Colonic mucosa (tissue), 4 donors: ENCODE results near the gene FAM83D. TPM values are rescaled to one million over a fixed set of nuclear protein-coding genes. Genes with fewer than 3 reads are reported as not detected.

Experiments
- DNase-seq: peaks from one replicate; pipeline ENCODE4 v3.0.0-alpha.2; 2020
- H3K27ac ChIP-seq: fragments of 200-600 bp; one replicate; pipeline ENCODE4 v1.8.0; 2021
- H3K27me3 ChIP-seq: fragments of 200-600 bp; one replicate; pipeline ENCODE4 v1.8.0; 2021
- H3K36me3 ChIP-seq: fragments of 200-600 bp; one replicate; pipeline ENCODE4 v1.8.0; 2021
- H3K4me1 ChIP-seq: fragments of 200-600 bp; one replicate; pipeline ENCODE4 v1.8.0; 2021; ENCODE audit warnings: mild to moderate bottlenecking
- H3K4me3 ChIP-seq: fragments of 200-600 bp; one replicate; pipeline ENCODE4 v1.8.0; 2021
- H3K9ac ChIP-seq, 2 donors: one replicate each; pipeline ENCODE4 v1.7.0; 2013; ENCODE audit warnings: control low read depth in 2 of 2, low read depth in 2 of 2, low read length in 2 of 2
- H3K9me3 ChIP-seq: fragments of 200-600 bp; one replicate; pipeline ENCODE4 v1.8.0; 2021
- CTCF ChIP-seq: fragments of 200-600 bp; IDR thresholded peaks from one replicate; pipeline ENCODE4 v1.8.0; 2022; ENCODE audit warnings: antibody characterized with exemption, mild to moderate bottlenecking
- intact Hi-C: fragments of 100-400 bp; cut with DNase I; formaldehyde crosslinking; loops from one replicate; pipeline ENCODE4 v1.14.1; 2022
- total RNA-seq, 2 donors: library from RNA; stranded (reverse); fragmentation: NEBNext Ultra II Directional in 1 of 2; extraction: Animal tissue kit (Norgen Biotek cat#: 25700) in 1 of 2; gene quantifications; one replicate each; pipeline ENCODE4 v1.2.1, GENCODE V29; 2021
- donor health status: healthy.
- donor health status: DM: no; HTN: no; CAD: no.
- donor health status: DM: no; HTN: no; CAD: no.

FAM83D gene
- total RNA-seq, 2 donors from 2014 or later: 25.5 to 32.6 TPM

GRCh38 chr20:38882600-38882999 lies 43.6 kb upstream of the FAM83D start:
- Histone ChIP-seq H3K36me3 (no peaks in the 10 kb centered on the region), H3K9me3 (no peaks in the 10 kb centered on the region), H3K4me3 (no peak overlapping the region), H3K27me3 (no peaks in the 10 kb centered on the region), H3K9ac (no peak overlapping the region), H3K27ac (no peak overlapping the region), H3K4me1 (no peaks in the 10 kb centered on the region)
- intact Hi-C loops: no loop called here
- no peak for DNase-seq
- no peak for TF ChIP-seq CTCF

DNA sequence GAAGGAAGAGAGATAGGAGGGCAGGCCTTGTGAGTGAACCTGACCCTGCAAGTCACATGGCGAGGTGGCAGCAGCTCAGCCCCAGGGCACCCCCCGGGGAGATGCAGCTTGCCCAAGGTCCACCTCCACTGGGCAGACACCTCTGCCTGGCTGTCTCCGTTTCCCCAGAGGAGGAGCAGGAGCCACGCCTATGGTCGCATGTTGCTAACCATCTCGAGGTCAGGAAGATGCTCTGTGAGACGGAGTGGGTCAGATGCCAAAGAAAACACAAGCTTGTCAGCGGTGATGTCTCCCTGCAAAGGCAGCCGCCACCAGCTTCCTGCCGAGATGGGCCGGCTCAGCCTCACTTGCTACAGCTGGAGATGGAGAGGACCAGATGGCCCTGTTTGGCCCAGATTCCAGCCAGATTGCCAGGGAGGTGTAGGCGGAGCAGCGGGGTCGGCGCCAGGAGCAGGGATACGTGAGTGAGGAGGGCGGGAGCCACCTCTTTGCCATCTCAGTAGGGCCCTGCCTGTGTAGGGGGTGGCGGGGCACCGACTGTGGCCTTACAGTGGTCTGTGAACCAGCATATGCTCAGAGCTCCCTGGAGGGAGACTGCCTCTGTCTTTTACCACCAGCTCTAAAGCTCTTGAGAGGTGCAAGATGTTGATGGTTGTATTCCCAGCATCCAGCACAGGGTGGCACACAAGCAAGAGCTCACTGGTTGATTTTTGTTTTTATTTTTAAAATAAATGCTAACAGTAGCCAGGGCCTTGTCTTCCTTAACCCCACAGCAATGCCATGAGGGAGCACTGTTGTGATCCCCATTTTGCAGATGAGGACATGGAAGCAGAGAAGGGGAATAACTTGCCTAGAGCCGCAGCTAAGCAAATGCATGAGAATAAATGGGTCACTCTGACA lies 42.9 kb upstream of the FAM83D start:
- no peak for TF ChIP-seq CTCF
- Histone ChIP-seq H3K36me3 (no peaks in the 10 kb centered on the region), H3K27me3 (no peaks in the 10 kb centered on the region)

DNA sequence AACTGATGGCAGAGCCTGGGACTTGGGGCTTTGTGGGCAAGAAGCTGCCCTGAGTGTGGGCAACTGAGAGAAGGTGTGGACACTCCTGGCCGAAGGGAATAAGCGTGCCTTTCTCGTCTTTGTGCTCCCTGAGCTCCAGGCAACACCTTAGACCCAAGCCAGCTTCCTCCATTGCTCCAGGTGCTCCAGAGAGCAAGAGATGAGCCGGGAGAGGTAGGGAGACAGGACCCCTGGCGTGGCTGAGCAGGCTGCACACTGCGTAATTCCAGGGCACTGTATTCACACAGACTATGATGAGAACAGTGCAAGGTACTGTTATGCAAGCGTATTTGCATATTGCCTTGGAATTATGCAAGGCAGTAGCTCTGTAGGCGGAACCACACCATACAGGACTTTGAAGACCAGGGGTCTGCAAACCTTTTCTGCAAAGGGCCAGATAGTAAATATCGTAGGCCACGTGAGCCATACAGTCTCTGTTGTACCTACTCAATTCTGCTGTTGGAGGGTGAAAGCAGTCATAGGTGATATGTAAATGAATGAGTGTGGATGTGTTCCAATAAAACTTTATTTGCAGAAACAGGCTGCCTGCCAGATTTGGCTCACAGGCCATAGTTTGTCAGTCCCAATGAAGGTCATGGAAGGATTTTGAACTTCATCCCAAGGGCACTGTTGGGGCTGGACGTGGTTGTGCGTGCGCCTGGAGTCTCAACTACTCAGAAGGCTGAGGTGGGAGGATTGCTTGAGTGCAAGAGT lies 42.1 kb upstream of the FAM83D start:
- H3K4me1 ChIP-seq: no peaks in the 10 kb centered on the region
- intact Hi-C loops: no loop called here
- no peak overlapping the region for H3K4me3 ChIP-seq
- H3K27ac ChIP-seq: no peak overlapping the region
- H3K9ac ChIP-seq: no peak overlapping the region
- DNase-seq: no peak
- no peaks in the 10 kb centered on the region for H3K27me3 ChIP-seq
- no peaks in the 10 kb centered on the region for H3K36me3 ChIP-seq
- no peaks in the 10 kb centered on the region for H3K9me3 ChIP-seq
- TF ChIP-seq CTCF: no peak

More for the DNA sequence above, 42.9 kb upstream of the FAM83D start:
- no peaks in the 10 kb centered on the region for H3K4me1 ChIP-seq
- no peak overlapping the region for H3K27ac ChIP-seq
- no peak overlapping the region for H3K9ac ChIP-seq
- DNase-seq: no peak
- no peak overlapping the region for H3K4me3 ChIP-seq
- no peaks in the 10 kb centered on the region for H3K9me3 ChIP-seq
- intact Hi-C loops: no loop called here

DNA sequence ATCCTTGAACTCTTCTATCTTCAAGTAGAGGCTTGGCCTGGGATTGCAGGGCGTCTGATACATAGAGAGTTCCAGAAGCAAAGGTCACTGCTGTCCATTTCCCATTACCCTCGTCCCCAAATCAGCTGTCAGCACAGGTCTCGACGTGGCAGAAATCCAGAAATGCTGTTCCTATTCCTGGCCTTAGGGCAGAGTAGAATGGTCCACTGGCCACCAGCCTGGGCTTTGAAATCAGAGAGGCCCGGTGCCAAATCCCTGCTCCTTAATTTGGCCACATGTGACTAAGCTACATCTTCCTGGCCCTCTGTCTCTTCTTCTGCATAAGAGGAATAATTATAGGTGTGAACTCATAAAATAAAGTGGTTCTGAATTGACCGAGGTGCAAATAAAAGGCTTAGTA lies 40.9 kb upstream of the FAM83D start:
- no peaks in the 10 kb centered on the region for H3K4me1 ChIP-seq

More for the DNA sequence above, 40.9 kb upstream of the FAM83D start:
- H3K36me3 ChIP-seq: no peaks in the 10 kb centered on the region
- intact Hi-C loops: no loop called here
- no peak overlapping the region for H3K27ac ChIP-seq
- no peaks in the 10 kb centered on the region for H3K27me3 ChIP-seq
- H3K4me3 ChIP-seq: no peak overlapping the region
- H3K9me3 ChIP-seq: no peaks in the 10 kb centered on the region
- DNase-seq: no peak
- no peak overlapping the region for H3K9ac ChIP-seq
- no peak for TF ChIP-seq CTCF
